GM12878 (cell line): ENCODE data around the gene HECTD4.

Experiments used
- BACH1 ChIP-seq: fragments of 450-650 bp; IDR thresholded peaks from 2 replicates; pipeline ENCODE4 v1.6.1; 2017; ENCODE audit warnings: mild to moderate bottlenecking, borderline replicate concordance
- CHD4 ChIP-seq: fragments of 200-600 bp; sonication (generic); IDR thresholded peaks from 2 replicates; pipeline ENCODE4 v1.6.1; 2016; ENCODE audit warnings: mild to moderate bottlenecking
- FOXK2 ChIP-seq: fragments of 450-650 bp; IDR thresholded peaks from 2 replicates; pipeline ENCODE4 v1.6.1; 2017; ENCODE audit warnings: mild to moderate bottlenecking, moderate library complexity
- FOXM1 ChIP-seq: IDR thresholded peaks from 2 replicates; pipeline ENCODE4 v1.6.1; 2012; ENCODE audit warnings: low read depth, mild to moderate bottlenecking, inconsistent platforms, low read length, moderate library complexity
- NFYB ChIP-seq: IDR thresholded peaks from 2 replicates; pipeline ENCODE4 v1.6.1; 2011; ENCODE audit warnings: low read depth, mild to moderate bottlenecking, low read length, improper control_type of control experiment, moderate library complexity; ENCODE audit not compliant: insufficient read depth
- POLR2AphosphoS5 ChIP-seq: IDR thresholded peaks from 2 replicates; pipeline ENCODE4 v1.6.1; 2011; ENCODE audit warnings: mild to moderate bottlenecking, low read length, inconsistent platforms
- SMC3 ChIP-seq: IDR thresholded peaks from 2 replicates; pipeline ENCODE4 v1.6.1; 2011; ENCODE audit warnings: low read length, improper control_type of control experiment, borderline replicate concordance
- TF ChIP-seq, protein P1 (sequence below): fragments of 150-350 bp; IDR thresholded peaks from 2 replicates; pipeline ENCODE4 v1.6.1; 2016; ENCODE audit warnings: low read depth, low read length
- TF ChIP-seq, protein P2 (sequence below): IDR thresholded peaks from 2 replicates; pipeline ENCODE4 v1.6.1; 2011; ENCODE audit warnings: borderline replicate concordance, low read depth, mild to moderate bottlenecking, moderate library complexity, low read length; ENCODE audit not compliant: insufficient read depth, poor library complexity, severe bottlenecking
- TF ChIP-seq, protein P3 (sequence below), 3 experiments: IDR thresholded peaks in 2 of 3; conservative IDR thresholded peaks in 1 of 3; 2 replicates each; pipeline ENCODE4 v1.5.1; 2011; ENCODE audit warnings: low read depth in 3 of 3, low read length in 3 of 3, mild to moderate bottlenecking in 3 of 3, control low read depth in 2 of 3, moderate library complexity in 2 of 3, inconsistent platforms in 1 of 3, mixed read lengths in 1 of 3; ENCODE audit not compliant: control insufficient read depth in 2 of 3, insufficient read depth in 1 of 3; ENCODE audit errors: extremely low read depth in 1 of 3

DNA sequence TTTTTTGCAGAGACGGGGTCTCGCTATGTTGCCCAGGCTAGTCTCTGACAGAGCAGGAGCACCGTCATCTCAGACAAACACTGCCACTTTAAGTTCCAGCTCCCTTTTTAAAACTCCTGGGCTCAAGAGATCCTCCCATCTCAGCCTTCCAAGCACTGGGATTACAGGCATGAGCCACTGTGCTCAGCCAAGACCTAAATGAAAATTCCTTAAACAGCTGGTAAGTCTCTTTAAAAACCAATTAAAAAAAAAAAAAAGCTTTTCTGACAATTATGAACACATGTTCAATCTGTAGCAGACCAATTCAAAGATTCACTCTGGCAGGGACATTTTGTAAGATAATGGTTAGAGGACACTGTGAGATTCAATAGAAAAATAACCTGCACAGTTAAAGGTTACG is 77.8 kb downstream of the HECTD4 start:
- TF ChIP-seq, protein P1, sequence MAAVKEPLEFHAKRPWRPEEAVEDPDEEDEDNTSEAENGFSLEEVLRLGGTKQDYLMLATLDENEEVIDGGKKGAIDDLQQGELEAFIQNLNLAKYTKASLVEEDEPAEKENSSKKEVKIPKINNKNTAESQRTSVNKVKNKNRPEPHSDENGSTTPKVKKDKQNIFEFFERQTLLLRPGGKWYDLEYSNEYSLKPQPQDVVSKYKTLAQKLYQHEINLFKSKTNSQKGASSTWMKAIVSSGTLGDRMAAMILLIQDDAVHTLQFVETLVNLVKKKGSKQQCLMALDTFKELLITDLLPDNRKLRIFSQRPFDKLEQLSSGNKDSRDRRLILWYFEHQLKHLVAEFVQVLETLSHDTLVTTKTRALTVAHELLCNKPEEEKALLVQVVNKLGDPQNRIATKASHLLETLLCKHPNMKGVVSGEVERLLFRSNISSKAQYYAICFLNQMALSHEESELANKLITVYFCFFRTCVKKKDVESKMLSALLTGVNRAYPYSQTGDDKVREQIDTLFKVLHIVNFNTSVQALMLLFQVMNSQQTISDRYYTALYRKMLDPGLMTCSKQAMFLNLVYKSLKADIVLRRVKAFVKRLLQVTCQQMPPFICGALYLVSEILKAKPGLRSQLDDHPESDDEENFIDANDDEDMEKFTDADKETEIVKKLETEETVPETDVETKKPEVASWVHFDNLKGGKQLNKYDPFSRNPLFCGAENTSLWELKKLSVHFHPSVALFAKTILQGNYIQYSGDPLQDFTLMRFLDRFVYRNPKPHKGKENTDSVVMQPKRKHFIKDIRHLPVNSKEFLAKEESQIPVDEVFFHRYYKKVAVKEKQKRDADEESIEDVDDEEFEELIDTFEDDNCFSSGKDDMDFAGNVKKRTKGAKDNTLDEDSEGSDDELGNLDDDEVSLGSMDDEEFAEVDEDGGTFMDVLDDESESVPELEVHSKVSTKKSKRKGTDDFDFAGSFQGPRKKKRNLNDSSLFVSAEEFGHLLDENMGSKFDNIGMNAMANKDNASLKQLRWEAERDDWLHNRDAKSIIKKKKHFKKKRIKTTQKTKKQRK = no peak
- TF ChIP-seq, protein P2, sequence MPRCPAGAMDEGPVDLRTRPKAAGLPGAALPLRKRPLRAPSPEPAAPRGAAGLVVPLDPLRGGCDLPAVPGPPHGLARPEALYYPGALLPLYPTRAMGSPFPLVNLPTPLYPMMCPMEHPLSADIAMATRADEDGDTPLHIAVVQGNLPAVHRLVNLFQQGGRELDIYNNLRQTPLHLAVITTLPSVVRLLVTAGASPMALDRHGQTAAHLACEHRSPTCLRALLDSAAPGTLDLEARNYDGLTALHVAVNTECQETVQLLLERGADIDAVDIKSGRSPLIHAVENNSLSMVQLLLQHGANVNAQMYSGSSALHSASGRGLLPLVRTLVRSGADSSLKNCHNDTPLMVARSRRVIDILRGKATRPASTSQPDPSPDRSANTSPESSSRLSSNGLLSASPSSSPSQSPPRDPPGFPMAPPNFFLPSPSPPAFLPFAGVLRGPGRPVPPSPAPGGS = no peak
- TF ChIP-seq SMC3 = no peak
- TF ChIP-seq, protein P3, sequence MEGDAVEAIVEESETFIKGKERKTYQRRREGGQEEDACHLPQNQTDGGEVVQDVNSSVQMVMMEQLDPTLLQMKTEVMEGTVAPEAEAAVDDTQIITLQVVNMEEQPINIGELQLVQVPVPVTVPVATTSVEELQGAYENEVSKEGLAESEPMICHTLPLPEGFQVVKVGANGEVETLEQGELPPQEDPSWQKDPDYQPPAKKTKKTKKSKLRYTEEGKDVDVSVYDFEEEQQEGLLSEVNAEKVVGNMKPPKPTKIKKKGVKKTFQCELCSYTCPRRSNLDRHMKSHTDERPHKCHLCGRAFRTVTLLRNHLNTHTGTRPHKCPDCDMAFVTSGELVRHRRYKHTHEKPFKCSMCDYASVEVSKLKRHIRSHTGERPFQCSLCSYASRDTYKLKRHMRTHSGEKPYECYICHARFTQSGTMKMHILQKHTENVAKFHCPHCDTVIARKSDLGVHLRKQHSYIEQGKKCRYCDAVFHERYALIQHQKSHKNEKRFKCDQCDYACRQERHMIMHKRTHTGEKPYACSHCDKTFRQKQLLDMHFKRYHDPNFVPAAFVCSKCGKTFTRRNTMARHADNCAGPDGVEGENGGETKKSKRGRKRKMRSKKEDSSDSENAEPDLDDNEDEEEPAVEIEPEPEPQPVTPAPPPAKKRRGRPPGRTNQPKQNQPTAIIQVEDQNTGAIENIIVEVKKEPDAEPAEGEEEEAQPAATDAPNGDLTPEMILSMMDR (IDR thresholded peaks at IDR 0.05 in 2 of 3, conservative IDR thresholded peaks at IDR 0.05 in 1 of 3; ENCODE audit: control insufficient read depth in 2 of 3, extremely low read depth in 1 of 3, insufficient read depth in 1 of 3, low read depth in 3 of 3, low read length in 3 of 3) = no peak
- no peak for TF ChIP-seq BACH1
- TF ChIP-seq FOXM1 = no peak
- no peak for TF ChIP-seq POLR2AphosphoS5
- TF ChIP-seq NFYB = no peak
- TF ChIP-seq CHD4 = no peak
- no peak for TF ChIP-seq FOXK2
